Measurements from ENCODE around the gene ACSM5.
"Not testable (repeated sequence)": the region's sequence is repeated elsewhere in the genome, so short reads cannot be mapped to it uniquely, and the experiment has no call there.

ACSM5 gene

DNA sequence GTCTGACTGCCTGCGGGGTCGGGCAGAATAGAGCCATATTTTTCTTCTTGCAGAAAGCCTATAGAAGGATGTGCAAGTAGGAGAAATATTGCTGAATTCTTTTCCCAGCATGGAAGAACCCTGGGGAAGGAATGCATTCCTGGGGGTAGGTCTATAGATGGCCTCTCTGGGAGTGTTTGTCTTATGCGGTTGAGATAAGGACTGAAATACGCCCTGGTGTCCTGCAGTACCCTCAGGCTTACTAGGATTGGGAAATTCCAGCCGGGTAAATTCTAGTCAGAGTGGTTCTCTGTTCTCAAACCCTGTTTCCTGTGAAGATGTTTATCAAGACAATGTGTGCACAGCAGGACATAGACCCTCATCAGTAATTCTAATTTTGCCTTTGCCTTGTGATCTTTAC is 44.3 kb downstream of the ACSM5 start:
- DNase-seq (ENCODE audit: low spot score), result not testable (repeated sequence)

DNA sequence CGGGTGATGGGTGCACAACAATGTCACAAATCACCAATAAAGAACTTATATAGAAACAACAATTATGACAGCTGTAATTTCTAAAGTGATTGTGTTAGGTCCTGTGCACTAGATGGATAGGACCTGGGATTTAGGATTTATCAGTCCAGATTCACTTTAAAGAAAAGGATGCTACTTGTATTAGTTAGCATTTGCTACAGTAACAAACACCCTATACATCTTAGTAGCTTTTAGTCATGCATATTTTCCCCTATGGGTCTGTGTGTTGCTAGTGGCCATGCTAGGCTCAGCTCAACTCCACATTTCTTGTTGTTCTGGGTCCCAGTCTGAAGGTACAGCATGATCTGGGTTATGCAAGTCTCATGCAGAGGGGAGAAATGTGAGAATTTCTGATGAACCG is 49.9 kb downstream of the ACSM5 start:
- DNase-seq (ENCODE audit: low spot score), result not testable (repeated sequence)

DNA sequence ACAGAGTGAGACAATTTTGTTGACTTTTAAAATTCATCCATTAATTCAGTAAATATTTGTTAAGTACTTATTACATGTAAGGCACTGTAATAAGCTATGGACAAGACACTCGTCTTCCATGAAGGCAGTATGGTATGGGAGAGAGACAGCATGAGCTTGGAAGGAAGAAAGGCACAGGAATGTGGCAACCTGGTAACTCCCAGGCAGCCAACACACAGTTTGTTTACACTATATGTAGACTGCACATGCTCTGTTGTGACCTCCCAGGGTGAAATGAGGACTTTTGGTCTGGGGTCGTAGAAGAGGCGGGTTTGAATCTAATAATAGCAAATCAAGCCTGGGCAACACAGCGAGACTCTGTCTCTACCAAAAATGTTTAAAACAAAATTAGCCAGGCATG is 51.0 kb downstream of the ACSM5 start:
- DNase-seq (ENCODE audit: low spot score), result not testable (repeated sequence)

DNA sequence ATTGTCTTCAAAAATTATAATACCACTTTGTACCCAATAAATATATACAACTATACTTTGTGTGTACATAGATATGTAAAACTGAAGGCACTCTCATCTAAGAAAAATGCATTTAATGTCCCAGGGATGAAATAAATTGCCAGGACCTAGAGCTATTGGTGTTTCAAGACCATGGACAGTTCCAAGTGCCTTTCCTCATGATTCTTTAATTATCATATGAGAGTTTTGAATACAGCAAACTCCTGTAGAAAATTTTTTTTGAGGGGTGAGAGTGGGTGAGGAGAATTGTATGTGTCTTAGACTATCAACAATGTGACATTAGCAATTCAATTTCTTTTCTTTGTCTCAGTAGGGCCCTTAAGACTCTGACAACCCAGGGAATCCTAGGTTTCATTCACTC is 59.6 kb downstream of the ACSM5 start:
- not testable (repeated sequence) for DNase-seq (ENCODE audit: low spot score)

DNA sequence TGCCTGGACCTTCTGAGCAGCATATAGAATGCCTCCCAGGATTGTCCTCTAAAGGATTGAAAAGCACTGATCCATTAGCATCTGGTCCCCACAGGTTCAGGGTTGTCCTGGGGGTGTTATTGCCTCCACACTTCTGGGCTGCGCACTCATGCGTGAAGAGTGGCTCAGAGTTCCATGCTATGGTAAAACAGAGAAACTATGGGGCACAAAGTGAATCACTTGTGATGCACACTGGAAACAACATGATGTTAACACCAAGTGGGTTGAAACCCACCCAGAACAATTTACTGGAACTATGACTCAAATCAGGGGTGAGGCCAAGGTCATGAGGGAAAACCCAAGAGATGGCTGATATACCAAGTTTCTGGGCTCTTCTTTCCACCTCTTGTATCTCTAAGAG is 60.6 kb downstream of the ACSM5 start:
- not testable (repeated sequence) for DNase-seq (ENCODE audit: low spot score)

DNA sequence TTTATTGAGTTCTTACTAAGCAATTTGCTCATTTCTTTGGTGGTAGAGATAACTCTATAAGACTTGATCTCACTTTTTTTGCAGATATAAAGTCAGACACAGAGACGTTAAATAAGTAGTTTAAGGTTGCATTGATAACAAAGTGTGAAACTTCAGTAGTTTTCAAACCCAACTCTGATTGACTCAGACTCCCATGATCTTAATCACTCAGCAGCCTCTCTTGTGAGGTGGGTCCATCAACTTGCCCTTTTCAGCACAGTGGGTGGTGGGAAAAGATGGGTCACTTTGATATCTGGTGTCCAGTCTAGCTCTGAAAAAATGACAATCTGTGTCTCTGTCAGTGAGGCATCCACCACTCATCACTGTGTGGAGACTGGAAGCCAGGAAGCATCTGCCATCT is 61.4 kb downstream of the ACSM5 start:
- DNase-seq (ENCODE audit: low spot score), result not testable (repeated sequence)

DNA sequence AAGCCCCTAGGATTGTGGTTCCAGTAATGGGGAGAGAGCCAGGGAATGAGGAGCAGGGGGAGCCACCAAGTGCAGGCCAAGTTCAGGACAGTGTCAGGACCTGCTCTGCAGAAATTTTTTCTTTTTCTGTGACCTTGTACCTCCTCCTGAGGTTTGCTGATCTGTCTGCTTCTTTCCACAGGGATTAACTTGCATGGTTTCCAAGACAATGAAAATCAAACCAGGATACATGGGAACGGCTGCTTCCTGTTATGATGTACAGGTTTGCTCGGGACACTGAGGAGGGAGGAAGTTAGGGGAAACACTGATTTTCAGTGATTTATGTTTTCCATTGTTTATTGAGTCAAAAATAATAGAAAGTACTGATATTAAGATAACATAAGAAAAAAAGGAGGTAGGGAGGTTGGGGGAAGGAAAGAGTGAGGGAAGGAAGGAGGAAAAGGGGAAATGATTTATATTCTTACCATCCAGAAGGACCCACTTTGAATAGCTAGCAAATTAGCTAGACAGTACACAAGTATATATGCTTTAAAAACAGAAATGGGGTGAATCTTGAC is 67.9 kb downstream of the ACSM5 start:
- DNase-seq (ENCODE audit: low spot score), result not testable (repeated sequence)

DNA sequence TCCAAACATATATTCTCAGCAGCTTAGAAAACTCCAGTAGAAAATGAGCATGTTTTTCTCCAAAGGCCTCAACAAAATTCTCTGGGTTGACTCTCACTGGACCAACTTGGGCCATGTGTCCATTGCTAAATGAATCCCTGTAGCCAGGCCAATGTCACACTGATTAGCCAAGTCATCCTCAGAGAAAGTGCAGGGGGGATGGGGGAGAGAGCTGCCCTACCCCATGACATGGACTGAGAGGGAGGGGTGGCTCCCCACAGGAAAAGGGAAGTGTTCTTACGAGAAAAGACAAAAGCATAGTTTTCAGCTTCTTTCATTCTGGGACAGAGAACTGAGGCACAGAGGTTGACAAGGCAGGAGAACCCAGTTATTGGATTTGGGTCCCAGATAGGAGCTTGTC is 74.7 kb downstream of the ACSM5 start:
- DNase-seq (ENCODE audit: low spot score), result not testable (repeated sequence)

DNA sequence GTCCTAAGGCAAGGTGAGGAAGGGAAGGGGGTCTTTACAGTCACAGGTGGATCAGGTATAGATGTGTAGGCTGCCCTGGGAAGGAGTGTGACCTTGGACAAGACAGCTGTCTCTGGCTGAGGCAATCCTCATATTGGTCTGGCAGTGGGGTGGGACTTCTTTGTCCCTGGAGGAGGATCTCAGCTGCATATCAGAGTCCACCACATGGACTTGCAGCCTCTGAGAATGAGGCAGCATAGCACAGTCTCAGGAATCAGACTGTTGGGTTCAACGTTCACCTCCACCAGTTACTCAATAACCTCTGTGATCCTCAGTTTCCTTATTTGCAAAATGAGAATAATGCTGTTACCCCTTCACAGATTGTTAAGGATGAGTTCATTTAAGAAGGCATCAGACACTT is 75.4 kb downstream of the ACSM5 start:
- DNase-seq (ENCODE audit: low spot score), result no peak

DNA sequence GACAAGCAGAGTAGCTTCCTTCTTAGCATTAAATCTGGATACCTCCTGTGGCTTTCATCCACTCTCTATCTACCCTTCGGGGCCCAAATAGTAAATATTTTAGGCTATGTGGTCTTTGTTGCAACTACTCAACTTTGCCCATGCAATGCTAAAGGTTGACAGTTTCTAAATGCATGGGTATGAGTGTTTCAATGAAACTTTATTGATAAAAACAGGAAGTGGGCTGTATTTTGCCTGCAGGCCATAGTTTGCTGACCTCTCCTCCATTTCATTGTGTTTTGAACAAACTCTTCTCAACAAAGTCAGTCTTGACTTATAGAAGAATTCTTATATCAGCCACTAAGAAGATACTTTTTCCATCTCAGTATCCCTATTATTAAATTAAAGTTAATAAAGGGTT is 76.1 kb downstream of the ACSM5 start:
- no peak for DNase-seq (ENCODE audit: low spot score)
